A204.1 (cell line): ENCODE measurements around the gene NME7.
"Not testable (repeated sequence)": the region's sequence is repeated elsewhere in the genome, so short reads cannot be mapped to it uniquely, and the experiment has no call there.

Experiments used
- FAIRE-seq: peaks from 2 replicates; lab custom pipeline; 2012; peaks lifted over from hg19 to GRCh38; lab: Jason Lieb, UNC

NME7 gene

DNA sequence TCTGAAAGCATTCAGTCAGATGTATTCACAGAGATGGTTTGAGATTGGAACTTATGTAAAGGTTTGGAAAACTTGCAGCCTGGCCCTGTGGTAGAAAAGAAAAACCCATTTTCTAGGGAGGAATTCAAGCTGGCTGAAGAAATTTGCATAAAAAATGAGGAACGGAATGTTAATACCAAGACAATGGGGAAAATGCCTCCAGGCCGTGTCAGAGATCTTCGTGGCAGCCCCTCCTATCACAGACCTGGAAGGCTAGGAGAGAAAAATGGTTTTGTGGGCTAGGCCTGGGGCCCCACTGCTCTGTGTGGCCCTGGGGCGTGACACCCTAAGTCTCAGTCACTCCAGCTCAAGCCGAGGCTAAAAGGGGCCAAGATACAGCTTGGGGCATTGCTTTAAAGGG lies 26.7 kb downstream of the NME7 start:
- FAIRE-seq, result no peak

DNA sequence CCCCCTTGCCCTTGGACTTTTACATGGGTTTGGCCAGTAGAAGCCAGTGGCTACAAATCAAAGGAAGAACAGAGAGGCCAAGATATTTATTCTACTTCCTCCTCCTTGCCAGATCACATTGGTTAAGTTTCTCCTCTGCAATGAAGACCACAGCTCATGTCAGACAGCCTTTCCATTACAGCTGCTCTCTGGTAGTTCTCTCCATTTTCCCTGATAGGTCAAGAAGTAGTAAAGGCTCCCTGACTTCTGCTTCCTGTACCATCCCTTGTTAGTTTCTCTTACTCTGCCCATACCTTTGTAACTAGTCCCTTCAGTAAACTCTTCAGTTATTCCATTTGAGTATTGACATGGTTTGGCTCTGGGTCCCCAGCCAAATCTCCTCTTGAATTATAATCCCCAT lies 27.8 kb downstream of the NME7 start:
- no peak for FAIRE-seq

DNA sequence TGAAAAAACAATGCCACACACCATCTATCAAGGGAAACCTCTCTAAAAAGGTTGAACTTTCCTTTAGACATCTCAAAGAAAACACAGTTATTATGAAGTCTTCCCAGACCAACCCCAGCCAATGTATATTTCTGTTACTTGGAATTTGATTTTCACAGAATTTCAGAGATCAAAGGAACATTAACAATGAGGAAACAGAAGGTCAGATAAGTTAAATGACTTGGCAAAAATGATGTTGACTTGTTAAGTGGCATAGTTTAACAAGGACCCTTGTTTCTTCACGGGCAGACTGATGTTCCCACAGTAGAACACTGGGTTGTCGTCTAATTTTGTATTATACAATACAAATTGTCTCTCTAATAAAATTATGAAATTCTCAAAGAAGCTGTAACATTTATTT lies 29.0 kb downstream of the NME7 start:
- FAIRE-seq, result no peak

DNA sequence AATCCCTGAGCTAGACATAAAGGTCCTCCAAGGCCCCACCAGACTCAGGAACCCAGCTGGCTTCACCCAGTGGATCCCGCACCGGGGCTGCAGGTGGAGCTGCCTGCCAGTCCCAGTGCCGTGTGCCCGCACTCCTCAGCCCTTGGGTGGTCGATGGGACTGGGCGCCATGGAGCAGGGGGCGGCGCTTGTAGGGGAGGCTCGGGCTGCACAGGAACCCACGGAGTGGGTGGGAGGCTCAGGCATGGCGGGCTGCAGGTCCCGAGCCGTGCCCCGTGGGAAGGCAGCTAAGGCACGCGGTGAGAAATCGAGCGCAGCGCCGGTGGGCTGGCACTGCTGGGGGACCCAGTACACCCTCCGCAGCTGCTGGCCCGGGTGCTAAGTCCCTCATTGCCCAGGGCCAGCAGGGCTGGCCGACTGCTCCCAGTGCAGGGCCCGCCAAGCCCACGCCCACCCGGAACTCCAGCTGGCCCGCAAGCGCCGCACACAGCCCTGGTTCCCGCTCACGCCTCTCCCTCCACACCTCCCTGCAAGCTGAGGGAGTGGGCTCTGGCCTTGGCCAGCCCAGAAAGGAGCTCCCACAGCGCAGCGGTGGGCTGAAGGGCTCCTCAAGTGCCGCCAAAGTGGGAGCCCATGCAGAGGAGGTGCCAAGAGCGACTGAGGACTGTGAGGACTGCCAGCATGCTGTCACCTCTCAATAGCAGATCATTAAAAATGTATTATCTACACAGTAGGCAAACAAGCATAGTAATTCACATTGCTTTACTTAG lies 30.5 kb downstream of the NME7 start:
- FAIRE-seq, result not testable (repeated sequence)

DNA sequence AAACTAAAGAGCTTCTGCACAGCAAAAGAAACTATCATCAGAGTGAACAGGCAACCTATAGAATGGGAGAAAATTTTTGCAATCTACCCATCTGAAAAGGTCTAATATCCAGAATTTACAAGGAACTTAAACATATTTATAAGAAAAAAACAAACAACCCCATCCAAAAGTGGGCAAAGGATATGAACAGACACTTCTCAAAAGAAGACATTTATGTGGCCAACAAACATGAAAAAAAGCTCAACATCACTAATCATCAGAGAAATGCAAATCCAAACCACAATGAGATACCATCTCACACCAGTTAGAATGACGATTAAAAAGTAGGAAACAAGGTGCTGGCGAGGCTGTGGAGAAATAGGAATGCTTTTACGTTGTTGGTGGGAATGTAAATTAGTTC lies 32.9 kb downstream of the NME7 start:
- not testable (repeated sequence) for FAIRE-seq

DNA sequence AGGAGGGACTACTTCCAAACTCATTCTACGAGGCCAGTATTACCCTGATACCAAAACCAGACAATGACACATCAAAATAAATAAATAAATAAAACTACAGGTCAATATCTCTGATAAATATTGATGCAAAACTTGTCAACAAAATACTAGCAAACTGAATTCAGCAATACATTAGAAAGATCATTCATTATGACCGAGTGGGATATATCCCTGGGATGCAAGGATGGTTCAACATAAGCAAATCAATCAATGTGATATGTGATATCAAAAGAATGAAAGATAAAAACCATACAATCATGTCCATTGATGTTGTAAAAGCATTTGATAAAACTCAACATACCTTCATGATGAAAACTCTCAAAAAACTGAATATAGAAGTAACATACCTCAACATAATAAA lies 36.7 kb downstream of the NME7 start:
- FAIRE-seq, result no peak

DNA sequence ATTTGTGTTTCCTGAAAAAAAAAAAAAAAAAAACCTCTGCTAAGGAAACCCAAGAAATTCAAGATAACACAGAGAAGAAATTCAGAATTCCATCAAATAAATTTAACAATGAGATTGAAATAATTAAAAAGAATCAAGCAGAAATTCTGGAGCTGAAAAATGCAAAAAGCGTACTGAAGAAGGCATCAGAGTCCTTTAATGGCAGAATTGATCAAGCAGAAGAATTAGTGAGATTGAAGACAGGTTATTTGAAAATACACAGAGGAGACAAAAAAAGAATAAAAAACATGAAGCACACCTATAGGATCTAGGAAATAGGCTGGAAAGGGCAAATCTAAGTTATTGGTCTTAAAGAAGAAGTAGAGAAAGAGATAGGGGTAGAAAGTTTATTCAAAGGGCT lies 38.2 kb downstream of the NME7 start:
- no peak for FAIRE-seq

DNA sequence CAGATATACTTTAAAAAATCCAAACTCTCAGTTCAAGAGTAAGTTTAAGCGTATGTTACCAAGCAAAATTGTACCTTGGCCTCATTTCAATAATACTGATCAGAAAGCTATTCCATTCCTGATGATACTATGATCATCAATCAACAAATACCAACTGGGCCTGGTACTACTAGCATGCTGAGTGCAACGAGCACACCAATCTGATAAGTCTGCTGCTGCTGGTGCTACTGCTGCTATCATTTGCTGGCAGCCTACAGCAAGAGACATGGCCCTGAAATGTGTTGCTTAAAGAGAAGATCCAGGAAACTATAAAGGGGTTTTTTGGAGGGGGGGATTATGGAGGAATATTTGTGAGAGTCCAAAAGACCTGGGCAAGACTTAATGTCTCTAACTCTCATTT lies 39.7 kb downstream of the NME7 start:
- FAIRE-seq, result no peak

DNA sequence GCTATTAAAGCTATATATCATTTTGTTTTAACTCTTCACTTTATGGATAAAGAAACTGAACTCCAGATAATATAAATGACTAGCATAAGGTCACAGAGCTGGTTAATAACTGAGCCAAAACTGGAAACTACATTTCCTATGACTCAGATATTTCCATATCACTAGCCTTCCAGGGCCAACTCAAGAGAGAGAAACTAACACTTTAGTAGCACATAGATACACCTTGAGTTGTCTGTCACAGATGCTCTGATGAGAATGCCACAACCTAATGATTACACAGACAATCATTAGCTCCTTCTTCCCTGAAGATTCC lies 40.7 kb downstream of the NME7 start:
- no peak for FAIRE-seq

DNA sequence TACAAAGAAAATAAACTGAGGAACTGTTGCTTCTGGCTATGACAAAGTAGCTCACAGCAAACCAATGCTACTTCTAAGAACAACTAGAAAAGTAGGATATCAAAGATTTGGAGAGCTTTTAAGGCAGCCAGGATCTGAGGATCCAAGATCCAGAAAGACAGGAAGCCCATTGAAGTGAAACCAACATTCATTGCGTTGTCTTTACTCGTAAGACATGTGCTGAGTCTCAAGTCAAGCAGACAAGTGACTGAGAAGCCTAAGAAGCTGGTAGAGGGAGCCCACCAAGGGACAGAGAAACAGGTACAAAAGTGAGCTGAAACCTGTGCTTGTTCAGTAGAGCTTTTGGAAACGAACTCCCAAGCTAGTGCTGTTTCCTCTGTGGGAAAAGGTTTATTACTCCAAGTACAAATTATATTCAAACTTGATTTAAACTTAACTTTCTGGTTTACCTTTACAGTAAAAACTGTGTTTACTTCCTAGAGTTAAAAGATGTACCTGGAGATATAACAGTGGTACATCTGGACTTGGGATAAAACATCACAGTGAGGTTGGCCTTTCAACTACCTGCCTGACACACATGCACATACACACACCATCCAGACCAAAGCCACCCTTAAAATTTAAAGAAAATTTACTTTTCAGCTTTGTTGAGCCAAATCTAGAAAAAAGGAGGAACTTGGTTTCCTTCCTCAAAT lies 41.2 kb downstream of the NME7 start:
- no peak for FAIRE-seq

DNA sequence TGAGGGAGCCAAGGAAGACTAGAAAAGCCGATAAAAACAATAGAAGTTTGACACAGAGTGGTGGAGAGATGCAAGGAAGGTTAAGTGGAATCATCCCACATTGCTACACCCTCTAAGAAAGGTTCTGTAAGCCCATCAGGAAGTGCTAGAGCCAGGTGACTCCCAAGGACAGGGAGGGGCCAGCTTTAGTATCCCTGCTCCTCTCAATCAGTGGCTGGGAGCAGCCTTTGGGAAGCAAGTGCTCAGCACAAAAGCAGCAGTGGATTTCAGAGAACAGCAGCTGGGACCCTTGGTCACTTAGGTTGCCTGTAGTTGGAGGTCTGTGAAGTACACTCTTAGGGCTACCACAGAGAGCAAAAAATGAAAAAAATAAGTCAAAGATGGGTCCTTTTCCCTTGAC lies 42.5 kb downstream of the NME7 start:
- FAIRE-seq, result no peak

DNA sequence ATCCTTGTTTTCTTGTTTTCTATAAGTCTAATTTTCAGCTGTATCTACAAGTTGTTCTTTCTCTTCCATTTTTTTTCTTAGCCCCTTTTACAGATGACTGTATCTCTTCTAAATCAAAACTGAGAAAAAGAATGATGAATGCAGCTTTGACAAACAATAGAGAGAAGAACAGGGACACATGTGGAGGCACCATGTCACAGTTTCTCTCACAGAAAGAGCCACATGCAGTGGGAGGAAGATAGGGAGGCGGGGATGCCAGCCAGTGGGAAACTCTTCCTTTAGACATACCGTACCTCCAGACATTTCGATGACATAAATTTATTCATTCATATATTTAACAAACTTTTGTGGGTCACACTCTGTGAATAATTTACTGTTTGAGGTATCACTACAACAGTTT lies 45.5 kb downstream of the NME7 start:
- FAIRE-seq, result no peak

DNA sequence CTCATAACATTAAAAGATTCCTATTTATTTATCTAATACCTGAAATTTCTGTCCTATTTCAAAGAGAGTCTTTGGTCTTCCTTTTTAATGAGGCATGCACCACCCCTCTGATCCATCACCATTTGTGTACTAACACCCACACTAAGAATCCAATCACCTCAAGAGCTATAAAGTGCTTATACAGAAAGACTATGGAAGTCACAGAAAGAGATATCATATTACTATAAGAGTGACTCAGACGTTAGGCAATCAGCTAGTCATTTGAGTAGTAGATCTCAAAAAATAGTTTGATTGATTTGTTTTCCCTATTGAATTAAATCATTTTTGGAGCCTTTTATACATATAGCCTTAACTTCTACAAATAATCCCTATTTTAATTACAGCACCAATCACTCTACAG lies 46.1 kb downstream of the NME7 start:
- FAIRE-seq, result no peak

DNA sequence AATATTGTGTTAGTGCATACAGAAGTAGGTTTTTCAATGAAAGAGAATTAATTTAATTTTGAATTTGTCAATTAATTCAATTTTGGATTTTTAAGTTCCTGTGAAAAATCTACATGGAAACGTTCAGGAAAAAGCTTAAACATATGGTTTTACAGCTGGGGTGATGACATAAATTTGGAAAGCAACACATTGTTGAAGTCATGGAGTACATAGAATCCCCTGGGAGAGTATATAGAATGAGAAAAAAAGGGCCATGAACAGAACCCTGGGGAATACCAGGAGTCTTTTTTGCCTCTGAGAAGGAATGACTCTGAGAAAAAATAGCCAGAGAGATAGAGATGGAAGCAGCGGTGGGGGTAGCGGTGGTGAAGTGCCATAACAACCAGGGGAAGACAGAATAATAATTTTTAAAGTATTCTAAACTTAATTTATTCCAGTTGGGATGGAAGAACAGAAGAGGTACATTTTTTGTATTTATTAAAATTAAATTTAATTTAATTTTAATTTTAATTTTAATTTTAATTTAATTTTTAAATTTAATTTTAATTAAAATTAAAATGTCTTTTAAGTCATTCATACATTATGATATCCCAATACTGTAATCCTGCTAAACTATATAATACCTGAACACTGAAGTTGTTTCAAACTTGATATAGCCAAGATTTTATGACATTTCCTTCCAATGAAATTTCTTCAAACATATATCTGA lies 48.9 kb downstream of the NME7 start:
- peak; percentile 93 for FAIRE-seq

DNA sequence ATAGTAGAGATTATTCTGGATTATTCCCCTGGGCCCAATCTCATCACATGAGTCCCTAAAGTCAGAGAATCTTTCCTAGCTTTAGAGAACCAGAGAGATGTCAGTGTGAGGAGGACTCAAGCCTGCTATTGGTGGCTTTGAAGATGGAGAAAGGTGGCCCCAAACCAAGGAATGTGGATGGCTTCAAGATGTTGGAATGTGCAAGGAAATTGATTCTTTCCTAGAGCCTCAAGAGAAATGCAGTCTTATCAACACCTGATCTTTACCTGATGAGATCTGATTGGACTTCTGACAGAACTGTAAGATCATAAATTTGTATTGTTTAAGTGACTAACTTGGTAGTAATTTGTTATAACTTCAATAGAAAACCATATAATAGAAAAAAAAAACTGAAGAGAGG lies 51.0 kb downstream of the NME7 start:
- no peak for FAIRE-seq

DNA sequence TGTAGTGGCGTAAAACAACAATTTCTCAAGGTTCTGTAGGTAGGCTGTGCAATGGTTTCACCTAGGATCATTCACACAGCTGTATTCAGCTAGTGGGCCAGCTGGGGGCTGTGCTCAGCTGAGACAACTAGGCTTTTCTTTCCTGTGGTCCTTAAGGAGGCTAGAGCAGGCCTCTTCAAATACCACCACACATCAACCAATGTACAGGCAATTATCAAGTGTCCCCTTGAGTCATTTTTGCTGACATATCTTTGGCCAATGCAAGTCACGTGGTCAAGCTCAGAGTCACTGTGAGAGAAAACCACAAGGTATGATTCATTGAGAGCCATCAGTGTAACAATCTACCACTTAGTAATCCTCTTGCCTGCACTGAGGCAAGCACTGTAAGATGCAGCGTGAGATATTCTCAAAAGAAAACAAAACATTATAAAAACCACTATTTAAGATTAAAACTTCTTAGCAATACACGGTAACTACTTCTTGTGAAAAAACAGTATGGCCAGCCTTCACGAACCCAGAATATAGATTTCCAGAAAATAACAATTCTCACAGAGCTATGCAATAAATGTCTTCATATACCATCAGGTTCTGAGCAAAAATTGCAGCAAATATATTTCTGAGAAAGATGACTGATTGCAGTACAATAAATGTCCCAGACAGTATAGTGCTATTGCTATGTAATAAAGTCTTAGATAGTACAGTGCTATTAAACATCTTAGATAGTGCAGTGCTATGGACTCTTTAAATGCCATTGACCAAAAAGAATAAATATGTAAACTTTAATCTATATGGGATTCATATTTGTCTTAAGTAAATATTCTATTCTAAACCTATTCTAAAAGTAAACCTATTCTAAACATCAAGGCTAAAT lies 55.3 kb downstream of the NME7 start:
- FAIRE-seq, result no peak

DNA sequence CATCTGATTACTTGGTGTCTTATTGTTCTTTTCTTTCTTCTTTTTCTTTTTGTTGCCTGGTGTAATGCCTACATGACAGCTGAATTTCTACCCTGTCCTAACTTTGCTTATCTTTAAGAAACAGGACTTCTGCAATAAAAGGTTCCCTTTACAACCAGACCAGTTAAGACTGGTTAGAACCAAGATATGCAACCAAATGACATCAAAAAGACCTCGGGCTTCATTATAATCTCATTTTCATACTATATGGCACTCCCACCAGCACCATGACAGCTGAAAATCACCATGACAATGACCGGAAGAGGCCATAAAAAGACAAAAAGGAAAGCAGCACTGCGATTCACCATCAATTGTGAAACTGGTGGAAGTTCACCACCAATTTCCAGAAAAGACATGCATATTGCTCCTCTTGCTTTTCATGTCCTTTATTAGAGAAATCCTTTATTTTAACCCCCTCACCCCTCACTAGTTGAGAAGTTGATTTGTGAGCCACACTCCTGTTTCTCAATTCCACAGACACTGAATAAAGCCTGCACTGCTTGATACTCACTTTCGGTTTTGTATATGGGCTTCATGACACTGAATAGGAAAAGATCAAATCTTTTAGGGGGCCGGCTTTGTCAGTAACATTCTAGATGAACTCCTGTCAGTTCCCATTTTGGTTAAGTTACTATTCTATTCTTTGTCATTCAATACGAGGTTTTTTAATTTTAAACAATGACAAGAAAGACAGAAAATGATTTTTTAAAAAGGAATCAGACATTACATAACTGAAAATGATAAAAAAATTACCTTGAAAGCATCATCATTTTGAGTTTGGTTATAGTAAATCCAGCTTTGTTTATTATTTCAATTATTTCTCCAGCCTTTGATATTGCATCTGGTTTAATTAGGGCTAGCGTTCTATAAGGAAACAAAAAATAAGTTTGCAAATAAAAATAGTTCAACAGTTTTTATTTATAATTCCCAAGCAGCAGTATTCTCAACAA lies 58.1 kb downstream of the NME7 start:
- FAIRE-seq, result no peak

DNA sequence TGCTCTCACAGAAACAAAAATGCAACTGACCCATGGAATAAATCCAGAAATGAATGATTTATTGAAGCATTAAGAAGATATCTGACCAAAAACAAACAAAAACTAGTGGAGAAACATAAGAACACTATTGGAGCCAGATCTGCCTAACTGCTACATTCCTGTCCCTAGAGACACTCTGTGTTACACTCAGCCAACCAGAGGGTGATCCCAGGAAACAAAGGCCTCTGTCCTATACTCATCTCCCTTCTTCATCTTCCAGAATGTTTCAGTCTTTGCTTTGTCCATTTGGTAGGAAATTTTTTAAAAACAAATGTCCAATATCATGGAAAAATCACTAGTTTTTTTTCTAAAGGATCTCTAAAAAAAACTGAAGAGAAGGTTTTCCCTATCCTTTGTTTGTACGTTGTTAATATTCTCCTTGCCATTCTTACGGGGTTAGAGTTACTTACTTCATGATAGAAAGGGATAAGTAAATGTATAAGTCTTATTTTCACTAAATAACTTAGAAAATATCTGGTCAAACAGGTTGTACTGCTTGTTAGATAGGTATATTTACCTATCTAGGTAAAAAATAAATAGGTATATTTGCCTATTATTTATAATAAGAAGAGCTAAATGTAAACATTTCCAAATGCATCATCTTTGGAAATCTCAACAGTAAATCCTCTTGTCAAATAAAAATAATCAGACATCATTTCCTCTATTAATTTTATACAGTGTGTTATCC lies 59.1 kb downstream of the NME7 start:
- FAIRE-seq, result no peak

DNA sequence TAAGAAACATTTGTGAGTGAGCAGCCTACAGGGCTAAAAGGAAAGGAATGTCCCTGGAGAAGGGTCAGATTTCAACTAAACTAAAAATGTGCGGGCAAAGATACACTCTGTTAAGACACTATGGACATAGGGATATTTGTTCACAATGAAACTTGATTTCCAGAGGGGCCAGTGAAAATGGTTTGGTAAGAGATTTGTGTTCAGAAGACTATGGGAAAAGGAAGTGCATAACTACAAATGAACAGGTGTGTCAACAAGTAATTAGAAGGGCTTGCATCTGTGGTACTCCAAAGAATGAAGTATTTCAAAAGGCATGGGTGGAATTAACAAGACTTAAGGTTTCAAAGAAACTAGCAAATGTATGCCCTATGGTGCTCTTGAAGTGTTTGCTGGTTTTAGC lies 60.4 kb downstream of the NME7 start:
- no peak for FAIRE-seq

DNA sequence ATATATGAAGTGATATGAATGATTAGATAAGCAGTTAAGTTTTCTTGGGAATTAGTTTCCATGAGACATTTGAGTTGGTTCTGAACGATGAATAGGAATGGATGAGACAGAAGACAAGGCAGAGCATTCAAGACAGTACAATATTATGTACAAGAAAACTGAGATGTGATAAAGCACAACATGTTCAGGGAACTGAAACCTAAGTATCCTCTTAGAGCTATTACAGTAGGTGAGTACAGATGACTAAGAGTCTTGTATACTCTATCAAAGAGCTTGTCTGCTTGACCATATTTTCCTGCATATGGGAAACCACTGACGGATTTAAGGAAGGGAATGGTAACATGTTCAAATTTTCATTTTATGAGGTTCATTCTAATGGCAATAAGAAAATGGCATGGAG lies 61.6 kb downstream of the NME7 start:
- no peak for FAIRE-seq

DNA sequence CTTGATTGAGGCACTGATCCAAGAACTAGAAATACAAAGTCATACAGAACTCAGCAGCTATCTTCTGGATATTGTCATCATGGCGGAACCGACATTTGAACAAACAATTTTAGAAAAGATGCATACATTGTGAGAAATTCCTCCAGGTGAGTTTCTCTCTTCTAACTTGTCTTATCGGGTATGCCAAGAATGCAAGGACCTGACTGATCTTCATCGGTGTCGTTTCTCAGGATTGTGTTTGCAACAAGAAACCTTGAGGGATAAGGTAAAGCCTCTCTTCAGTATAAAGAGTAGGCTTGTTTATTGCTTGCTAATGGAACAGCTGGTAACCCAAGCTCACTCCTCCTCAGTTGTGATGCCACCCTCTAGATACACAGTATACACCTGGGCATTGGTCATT lies 62.2 kb downstream of the NME7 start:
- FAIRE-seq, result no peak
